ENCODE measurements around the gene TSPO. TPM values are rescaled to one million over a fixed set of nuclear protein-coding genes. Genes with fewer than 3 reads are reported as not detected.

The TSPO gene
- polyA plus RNA-seq, 1 donor (not counting 4 experiments of a cell fraction or from before 2014, with no cell fraction given) = 139 TPM

GRCh38 chr22:43206509-43207161 lies 55.3 kb downstream of the TSPO start:
- FAIRE-seq (no peak), DNase-seq (ENCODE audit: low read depth, low spot score) (no peak)
- Histone ChIP-seq H3K4me1 (ENCODE audit: control insufficient read depth, extremely low read depth, insufficient read depth, low read length) (no peaks in the 10 kb centered on the region), H3K9me1 (ENCODE audit: control insufficient read depth, extremely low read depth, insufficient read depth, low read length) (no peaks in the 10 kb centered on the region), H3K9me3 (ENCODE audit: control insufficient read depth, low read depth, low read length) (no peaks in the 10 kb centered on the region), H4K20me1 (ENCODE audit: control insufficient read depth, extremely low read depth, insufficient read depth, low read length) (no peaks in the 10 kb centered on the region), H3K4me2 (ENCODE audit: control insufficient read depth, extremely low read depth, insufficient read depth, low read depth, low read length) (no peak overlapping the region), H3K27ac (ENCODE audit: control insufficient read depth, insufficient read depth, low read length) (no peak overlapping the region), H3K4me3 (ENCODE audit: control insufficient read depth in 2 of 3, extremely low read depth in 1 of 3, insufficient read depth in 2 of 3, low read depth in 1 of 3, low read length in 3 of 3) (no peak overlapping the region), H3K27me3 (ENCODE audit: control insufficient read depth, extremely low read depth, insufficient read depth, low read length) (peaks cover 15% of the 10 kb centered on the region), H3K79me2 (ENCODE audit: control insufficient read depth, insufficient read depth, low read length) (no peaks in the 10 kb centered on the region), H3K9ac (ENCODE audit: control insufficient read depth, extremely low read depth, insufficient read depth, low read length) (no peak overlapping the region), H2AFZ (ENCODE audit: control insufficient read depth, low read length) (no peak overlapping the region), H3K36me3 (ENCODE audit: control insufficient read depth in 2 of 2, extremely low read depth in 1 of 2, insufficient read depth in 2 of 2, low read length in 2 of 2) (no peaks in the 10 kb centered on the region)
- TF ChIP-seq CTCF (optimal IDR thresholded peaks at IDR 0.05 in 1 of 3, IDR thresholded peaks at IDR 0.05 in 1 of 3, conservative IDR thresholded peaks at IDR 0.05 in 1 of 3; ENCODE audit: extremely low read depth in 1 of 3, insufficient read depth in 2 of 3, low read length in 3 of 3) (no peak), EZH2 (IDR thresholded peaks at IDR 0.05; ENCODE audit: low read length) (no peak)
- dilution Hi-C loops (cut with MboI; ENCODE audit: extremely low pct_ligation_motif_present, low sequenced_read_pairs) = no loop called here

GRCh38 chr22:43207386-43207785 lies 56.0 kb downstream of the TSPO start:
- peaks cover 15% of the 10 kb centered on the region for H3K27me3 ChIP-seq (ENCODE audit: control insufficient read depth, extremely low read depth, insufficient read depth, low read length)
- H4K20me1 ChIP-seq (ENCODE audit: control insufficient read depth, extremely low read depth, insufficient read depth, low read length) = no peaks in the 10 kb centered on the region
- TF ChIP-seq CTCF (optimal IDR thresholded peaks at IDR 0.05 in 1 of 3, IDR thresholded peaks at IDR 0.05 in 1 of 3, conservative IDR thresholded peaks at IDR 0.05 in 1 of 3; ENCODE audit: extremely low read depth in 1 of 3, insufficient read depth in 2 of 3, low read length in 3 of 3) = no peak
- no peak for TF ChIP-seq EZH2 (IDR thresholded peaks at IDR 0.05; ENCODE audit: low read length)
- DNase-seq (ENCODE audit: low read depth, low spot score) (no peak), FAIRE-seq (no peak)
- no peak overlapping the region for H3K9ac ChIP-seq (ENCODE audit: control insufficient read depth, extremely low read depth, insufficient read depth, low read length)
- no peak overlapping the region for H3K4me2 ChIP-seq (ENCODE audit: control insufficient read depth, extremely low read depth, insufficient read depth, low read depth, low read length)
- H2AFZ ChIP-seq (ENCODE audit: control insufficient read depth, low read length) = no peak overlapping the region
- no peaks in the 10 kb centered on the region for H3K36me3 ChIP-seq (ENCODE audit: control insufficient read depth in 2 of 2, extremely low read depth in 1 of 2, insufficient read depth in 2 of 2, low read length in 2 of 2)
- no peak overlapping the region for H3K27ac ChIP-seq (ENCODE audit: control insufficient read depth, insufficient read depth, low read length)
- no peaks in the 10 kb centered on the region for H3K4me1 ChIP-seq (ENCODE audit: control insufficient read depth, extremely low read depth, insufficient read depth, low read length)
- no peaks in the 10 kb centered on the region for H3K79me2 ChIP-seq (ENCODE audit: control insufficient read depth, insufficient read depth, low read length)
- H3K9me1 ChIP-seq (ENCODE audit: control insufficient read depth, extremely low read depth, insufficient read depth, low read length) = no peaks in the 10 kb centered on the region
- dilution Hi-C loops (cut with MboI; ENCODE audit: extremely low pct_ligation_motif_present, low sequenced_read_pairs) = no loop called here
- no peaks in the 10 kb centered on the region for H3K9me3 ChIP-seq (ENCODE audit: control insufficient read depth, low read depth, low read length)
- H3K4me3 ChIP-seq (ENCODE audit: control insufficient read depth in 2 of 3, extremely low read depth in 1 of 3, insufficient read depth in 2 of 3, low read depth in 1 of 3, low read length in 3 of 3) = no peak overlapping the region
